ENCODE measurements around the gene ALK. TPM values are rescaled to one million over a fixed set of nuclear protein-coding genes. Genes with fewer than 3 reads are reported as not detected.

The ALK gene
- total RNA-seq, 2 donors from 2014 or later, result 0.16 to 0.26 TPM

DNA sequence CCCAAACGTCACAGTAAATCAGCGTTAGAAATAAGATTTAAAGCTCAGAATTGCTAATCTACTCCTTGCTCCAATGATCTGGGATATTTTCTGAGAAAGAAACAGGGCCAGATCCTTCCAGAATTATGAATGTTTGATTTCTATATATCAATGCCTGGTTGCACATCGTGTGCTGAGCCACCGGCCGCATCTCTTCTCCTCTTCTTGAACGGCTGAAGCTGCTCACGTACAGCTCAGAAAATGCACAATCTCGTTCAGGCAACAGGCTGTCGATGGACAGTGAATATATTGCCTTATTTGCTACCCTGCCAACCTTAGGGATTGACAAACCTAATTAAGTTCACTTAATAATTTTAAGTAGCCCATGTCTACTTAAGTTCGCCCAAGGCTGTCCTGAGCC lies 636.7 kb downstream of the ALK start:
- no peak overlapping the region for H3K4me3 ChIP-seq
- peaks cover 0 to 9% of the 10 kb centered on the region in 2 donors for H3K4me1 ChIP-seq
- H3K9me3 ChIP-seq, result no peaks in the 10 kb centered on the region
- no peak for TF ChIP-seq CTCF (IDR thresholded peaks at IDR 0.05)
- no peak overlapping the region for H3K27ac ChIP-seq
- no peaks in the 10 kb centered on the region for H3K36me3 ChIP-seq
- no peaks in the 10 kb centered on the region for H3K27me3 ChIP-seq
- DNase-seq (ENCODE audit: low spot score), result no peak

DNA sequence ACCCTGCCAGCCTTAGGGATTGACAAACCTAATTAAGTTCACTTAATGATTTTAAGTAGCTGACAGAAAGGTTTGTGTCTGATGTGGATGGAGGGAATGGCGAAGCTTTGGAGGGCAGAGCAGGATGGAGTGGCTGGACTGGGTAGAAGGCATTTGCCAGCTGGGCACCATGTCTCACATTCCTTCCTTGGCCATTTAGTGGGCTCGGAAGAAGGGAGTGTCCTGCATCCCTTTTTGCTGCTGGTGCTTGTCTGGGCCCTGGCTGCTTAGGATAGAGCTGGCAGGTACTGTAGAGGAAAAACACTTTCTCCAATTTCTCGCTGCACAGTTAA lies 639.5 kb downstream of the ALK start:
- Histone ChIP-seq H3K36me3 (no peaks in the 10 kb centered on the region), H3K27ac (no peak overlapping the region), H3K4me1 (peaks cover 0 to 9% of the 10 kb centered on the region in 2 donors), H3K9me3 (no peaks in the 10 kb centered on the region), H3K27me3 (no peaks in the 10 kb centered on the region), H3K4me3 (no peak overlapping the region)
- no peak for TF ChIP-seq CTCF (IDR thresholded peaks at IDR 0.05)
- no peak for DNase-seq (ENCODE audit: low spot score)

- H3K4me3 ChIP-seq, result no peak overlapping the region
- H3K27me3 ChIP-seq, result no peaks in the 10 kb centered on the region
- H3K4me1 ChIP-seq, result peaks cover 0 to 9% of the 10 kb centered on the region in 2 donors
- H3K36me3 ChIP-seq, result no peaks in the 10 kb centered on the region
- H3K27ac ChIP-seq, result no peak overlapping the region
- no peak for DNase-seq (ENCODE audit: low spot score)
- no peak for TF ChIP-seq CTCF (IDR thresholded peaks at IDR 0.05)
- H3K9me3 ChIP-seq, result no peaks in the 10 kb centered on the region
Measured at GRCh38 chr2:29281086-29281915, 640.1 kb downstream of the ALK start.

DNA sequence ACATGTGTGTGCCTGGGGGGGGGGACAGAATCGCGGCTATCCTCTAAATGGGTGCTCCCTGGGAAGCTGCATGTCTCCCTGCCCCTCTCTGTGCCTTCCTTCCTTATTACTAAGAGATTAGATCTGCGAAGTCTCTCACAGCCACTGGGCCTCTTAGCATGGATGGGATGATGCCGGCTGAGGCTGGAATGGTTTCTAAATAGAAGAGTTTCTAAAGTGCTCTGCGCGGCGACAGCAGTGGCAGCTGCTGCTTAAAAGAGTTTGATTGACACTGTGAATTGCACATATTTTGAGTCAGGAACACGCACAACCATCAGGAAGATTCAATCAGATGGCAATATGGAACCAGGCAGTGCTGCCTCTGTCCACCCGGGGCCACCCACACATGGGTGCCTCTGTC lies 642.4 kb downstream of the ALK start:
- Histone ChIP-seq H3K27ac (no peak overlapping the region), H3K9me3 (no peaks in the 10 kb centered on the region), H3K36me3 (no peaks in the 10 kb centered on the region), H3K4me1 (peaks cover 0 to 9% of the 10 kb centered on the region in 2 donors), H3K4me3 (no peak overlapping the region), H3K27me3 (no peaks in the 10 kb centered on the region)
- no peak for DNase-seq (ENCODE audit: low spot score)
- no peak for TF ChIP-seq CTCF (IDR thresholded peaks at IDR 0.05)

- no peak for TF ChIP-seq CTCF (IDR thresholded peaks at IDR 0.05)
- H3K4me1 ChIP-seq, result no peaks in the 10 kb centered on the region
- H3K27ac ChIP-seq, result no peak overlapping the region
- H3K9me3 ChIP-seq, result no peaks in the 10 kb centered on the region
- H3K36me3 ChIP-seq, result no peaks in the 10 kb centered on the region
- DNase-seq (ENCODE audit: low spot score), result no peak
- H3K4me3 ChIP-seq, result no peak overlapping the region
- H3K27me3 ChIP-seq, result no peaks in the 10 kb centered on the region
Measured at GRCh38 chr2:29276151-29276550, 645.2 kb downstream of the ALK start.

GRCh38 chr2:29275186-29275585 lies 646.2 kb downstream of the ALK start:
- Histone ChIP-seq H3K36me3 (no peaks in the 10 kb centered on the region), H3K4me3 (no peak overlapping the region), H3K27ac (no peak overlapping the region), H3K4me1 (no peaks in the 10 kb centered on the region), H3K27me3 (no peaks in the 10 kb centered on the region), H3K9me3 (no peaks in the 10 kb centered on the region)
- no peak for TF ChIP-seq CTCF (IDR thresholded peaks at IDR 0.05)
- no peak for DNase-seq (ENCODE audit: low spot score)

Data from right atrium auricular region (tissue), 2 donors.